Thyroid gland (tissue), 4 donors: ENCODE data around the gene CREB3L2. TPM values are rescaled to one million over a fixed set of nuclear protein-coding genes. Genes with fewer than 3 reads are reported as not detected.

Experiments used
- DNase-seq, 2 donors: peaks; one replicate each; pipeline ENCODE4 v3.0.0-alpha.2; 2019
- H3K27ac ChIP-seq, 3 donors: fragments of 200-600 bp; sonication (generic); 1 replicate in 2 of 3; 2 replicates in 1 of 3; pipeline ENCODE4 v1.5.1; 2016 to 2019; ENCODE audit warnings: mild to moderate bottlenecking in 1 of 3, moderate library complexity in 1 of 3
- H3K27me3 ChIP-seq: fragments of 200-600 bp; sonication (generic); one replicate; pipeline ENCODE4 v1.5.1; 2019
- H3K36me3 ChIP-seq, 2 donors: fragments of 200-600 bp; sonication (generic); one replicate each; pipeline ENCODE4 v1.5.1; 2016 to 2019
- H3K4me1 ChIP-seq, 2 donors: fragments of 200-600 bp; sonication (generic); one replicate each; pipeline ENCODE4 v1.5.1; 2017 to 2019
- H3K4me3 ChIP-seq, 3 donors: fragments of 200-600 bp; sonication (generic); replicated peaks in 1 of 3; 1 replicate in 2 of 3; 2 replicates in 1 of 3; pipeline ENCODE4 v1.5.1; 2016; ENCODE audit warnings: mild to moderate bottlenecking in 1 of 3
- H3K9me3 ChIP-seq: fragments of 200-600 bp; sonication (generic); one replicate; pipeline ENCODE4 v1.5.1; 2017
- CTCF ChIP-seq, 6 experiments: fragments of 200-600 bp in 3 of 6; fragments of 450-650 bp in 3 of 6; sonication (generic) in 3 of 6; IDR thresholded peaks; one replicate each; pipeline ENCODE4 v1.5.1; 2016 to 2019; ENCODE audit warnings: antibody characterized with exemption in 6 of 6, mild to moderate bottlenecking in 2 of 6, inconsistent platforms in 1 of 6, moderate library complexity in 1 of 6
- POLR2A ChIP-seq, 2 donors: fragments of 450-650 bp; IDR thresholded peaks; one replicate each; pipeline ENCODE4 v1.6.1; 2017; ENCODE audit warnings: antibody characterized with exemption in 2 of 2, mild to moderate bottlenecking in 2 of 2, moderate library complexity in 1 of 2
- WGBS, 2 donors: methylation state at CpG; one replicate each; pipeline ENCODE4 v1.1.5; 2017; 5-methylcytosine and 5-hydroxymethylcytosine counted together
- intact Hi-C: fragments of 100-400 bp; cut with DNase I; formaldehyde crosslinking; loops from one replicate; pipeline ENCODE4 v1.15.1; 2023
- total RNA-seq, 4 donors: library from RNA; depleted of rRNA; stranded (reverse); fragments of >200 nt; gene quantifications; one replicate each; pipeline ENCODE4 v1.2.3, GENCODE V29; 2016

CREB3L2 gene
- total RNA-seq, 4 donors from 2014 or later: 86.1 to 143 (median 103) TPM

GRCh38 chr7:137903382-137904169, 98.3 kb downstream of the CREB3L2 start:
- Histone ChIP-seq H3K9me3 (no peaks in the 10 kb centered on the region), H3K4me1 (peaks cover 8 to 20% of the 10 kb centered on the region in 2 donors), H3K27me3 (no peaks in the 10 kb centered on the region), H3K4me3 (no peak overlapping the region), H3K36me3 (peaks cover 62 to 75% of the 10 kb centered on the region in 2 donors), H3K27ac (peak overlapping the region; percentile 7 to 90 (median 73))
- WGBS, 2 donors: 29 to 35% methylated on average over 9 of the region's 9 CpGs
- TF ChIP-seq CTCF (IDR thresholded peaks at IDR 0.05) (peak; percentile 51 to 93 (median 83)), POLR2A (IDR thresholded peaks at IDR 0.05) (peak in 1 of 2 donors; percentile 14)
- intact Hi-C loops: loop anchor here (2.0 kb wide), 1 partner anchor 105 kb away; no protein-coding TSS in a partner anchor
- peak; percentile 58 to 65 for DNase-seq

GRCh38 chr7:137900137-137900536, 101.7 kb downstream of the CREB3L2 start:
- peaks cover 38 to 45% of the 10 kb centered on the region in 2 donors for H3K36me3 ChIP-seq

GRCh38 chr7:137898839-137899721, 102.8 kb downstream of the CREB3L2 start:
- Histone ChIP-seq H3K4me3 (no peak overlapping the region), H3K9me3 (no peaks in the 10 kb centered on the region), H3K27me3 (no peaks in the 10 kb centered on the region), H3K27ac (peak overlapping the region in 2 of 3 donors; percentile 28 to 71), H3K4me1 (peaks cover 7 to 17% of the 10 kb centered on the region in 2 donors), H3K36me3 (peaks cover 42 to 43% of the 10 kb centered on the region in 2 donors)
- intact Hi-C loops: loop anchor here (5.0 kb wide), 1 partner anchor 242 kb away; no protein-coding TSS in a partner anchor
- TF ChIP-seq CTCF (IDR thresholded peaks at IDR 0.05) (peak; percentile 72 to 95 (median 91)), POLR2A (IDR thresholded peaks at IDR 0.05) (no peak)
- WGBS, 2 donors: 15 to 24% methylated on average over 13 of the region's 14 CpGs
- DNase-seq: peak; percentile 80 to 85

More at GRCh38 chr7:137900137-137900536, 101.7 kb downstream of the CREB3L2 start:
- intact Hi-C loops: no loop called here
- DNase-seq: no peak
- H3K9me3 ChIP-seq: no peaks in the 10 kb centered on the region
- peak overlapping the region in 2 of 3 donors; percentile 28 to 71 for H3K27ac ChIP-seq
- H3K4me3 ChIP-seq: no peak overlapping the region
- whole genome bisulfite sequencing, 2 donors: 85 to 95% methylated on average over 4 of the region's 4 CpGs
- H3K27me3 ChIP-seq: no peaks in the 10 kb centered on the region
- TF ChIP-seq POLR2A (IDR thresholded peaks at IDR 0.05) (no peak), CTCF (IDR thresholded peaks at IDR 0.05) (no peak)
- H3K4me1 ChIP-seq: peaks cover 8 to 20% of the 10 kb centered on the region in 2 donors

- Histone ChIP-seq H3K9me3 (no peaks in the 10 kb centered on the region), H3K4me3 (no peak overlapping the region), H3K27ac (no peak overlapping the region), H3K27me3 (no peaks in the 10 kb centered on the region), H3K4me1 (peaks cover 5 to 22% of the 10 kb centered on the region in 2 donors), H3K36me3 (peaks cover 29 to 34% of the 10 kb centered on the region in 2 donors)
- no peak for TF ChIP-seq POLR2A (IDR thresholded peaks at IDR 0.05)
- no peak for TF ChIP-seq CTCF (IDR thresholded peaks at IDR 0.05)
- intact Hi-C loops: loop anchor here (5.0 kb wide), 1 partner anchor 238 kb away; no protein-coding TSS in a partner anchor
- DNase-seq: no peak
- 79 to 81% methylated on average over 8 of the region's 8 CpGs for WGBS, 2 donors
These were observed 106.3 kb downstream of the CREB3L2 start for GRCh38 chr7:137895301-137896221.
